Endometrial microvascular endothelial cells (primary cell): ENCODE data around the gene EBLN1. TPM values are rescaled to one million over a fixed set of nuclear protein-coding genes. Genes with fewer than 3 reads are reported as not detected.

Source experiments
- total RNA-seq: library from RNA; depleted of rRNA; stranded (reverse); fragments of >200 nt; gene quantifications from one replicate; pipeline ENCODE4 v1.2.3, GENCODE V29; 2015; ENCODE audit errors: inconsistent ontology term

Gene EBLN1
- total RNA-seq, 1 donor from 2014 or later, result not detected

Other genes with a start within 250 kb of the EBLN1 start
- 15.0 TPM for gene DNAJC1, start 214.3 kb downstream of the EBLN1 start, total RNA-seq
- gene COMMD3, start 98.4 kb upstream of the EBLN1 start, total RNA-seq, result 93.8 TPM
- gene BMI1, start 103.1 kb upstream of the EBLN1 start, total RNA-seq, result 24.3 TPM
- not detected for gene SPAG6, start 127.5 kb upstream of the EBLN1 start, total RNA-seq